Measurements from ENCODE around the gene IRF7.

GRCh38 chr11:639332-639955, 23.7 kb upstream of the IRF7 start:
- TF ChIP-seq EZH2phosphoT487 (IDR thresholded peaks at IDR 0.05; ENCODE audit: borderline replicate concordance, low read length) (no peak), EZH2 (IDR thresholded peaks at IDR 0.05; ENCODE audit: low read length, unreplicated experiment) (no peak)
